GM12878 (cell line): ENCODE results near the gene PRR7. TPM values are rescaled to one million over a fixed set of nuclear protein-coding genes. Genes with fewer than 3 reads are reported as not detected.

Source experiments
- ASH2L ChIP-seq: fragments of 300-600, 200-600 bp; sonication (generic); IDR thresholded peaks from 2 replicates; pipeline ENCODE4 v1.6.1; 2017; ENCODE audit warnings: low read depth, mild to moderate bottlenecking, borderline replicate concordance
- BACH1 ChIP-seq: fragments of 450-650 bp; IDR thresholded peaks from 2 replicates; pipeline ENCODE4 v1.6.1; 2017; ENCODE audit warnings: mild to moderate bottlenecking, borderline replicate concordance
- BHLHE40 ChIP-seq, 2 experiments: fragments of 450-650 bp in 1 of 2; IDR thresholded peaks; 2 replicates each; pipeline ENCODE4 v1.6.1; 2011 to 2017; ENCODE audit warnings: low read depth in 2 of 2, borderline replicate concordance in 1 of 2, improper control_type of control experiment in 1 of 2, low read length in 1 of 2, mild to moderate bottlenecking in 1 of 2
- CBFB ChIP-seq: IDR thresholded peaks from 2 replicates; pipeline ENCODE4 v1.6.1; 2016; ENCODE audit warnings: antibody characterized with exemption, low read depth
- CREM ChIP-seq: IDR thresholded peaks from 2 replicates; pipeline ENCODE4 v1.6.1; 2014; ENCODE audit warnings: antibody characterized with exemption, low read depth
- CUX1 ChIP-seq: IDR thresholded peaks from 2 replicates; pipeline ENCODE4 v1.6.1; 2012; ENCODE audit warnings: improper control_type of control experiment, low read depth, low read length; ENCODE audit not compliant: insufficient replicate concordance
- EED ChIP-seq: sonication (generic); IDR thresholded peaks from 2 replicates; pipeline ENCODE4 v1.6.1; 2016; ENCODE audit warnings: antibody characterized with exemption, low read depth
- ELK1 ChIP-seq: IDR thresholded peaks from 2 replicates; pipeline ENCODE4 v1.6.1; 2012; ENCODE audit warnings: low read depth, low read length, improper control_type of control experiment
- EP300 ChIP-seq, 2 experiments: fragments of 150-350 bp in 1 of 2; IDR thresholded peaks; 2 replicates each; pipeline ENCODE4 v1.6.1; 2011 to 2012; ENCODE audit warnings: low read depth in 2 of 2, low read length in 2 of 2, borderline replicate concordance in 1 of 2, improper control_type of control experiment in 1 of 2, inconsistent platforms in 1 of 2; ENCODE audit not compliant: control insufficient read depth in 1 of 2
- IKZF1 ChIP-seq: fragments of 450-650 bp; conservative IDR thresholded peaks from 2 replicates; pipeline ENCODE4 v1.6.1; 2017; ENCODE audit warnings: antibody characterized with exemption, mild to moderate bottlenecking
- IRF4 ChIP-seq: IDR thresholded peaks from 2 replicates; pipeline ENCODE4 v1.6.1; 2011; ENCODE audit warnings: low read depth, low read length
- KAT2A ChIP-seq: conservative IDR thresholded peaks from 2 replicates; pipeline ENCODE4 v1.6.1; 2011; ENCODE audit warnings: low read depth, low read length; ENCODE audit not compliant: control insufficient read depth
- LARP7 ChIP-seq: fragments of 450-650 bp; IDR thresholded peaks from 2 replicates; pipeline ENCODE4 v1.6.1; 2017; ENCODE audit warnings: mild to moderate bottlenecking
- POU2F2 ChIP-seq: IDR thresholded peaks from 3 replicates; pipeline ENCODE4 v1.6.1; 2011; ENCODE audit warnings: low read depth, mild to moderate bottlenecking, low read length, borderline replicate concordance
- RAD51 ChIP-seq: fragments of 450-650 bp; IDR thresholded peaks from 2 replicates; pipeline ENCODE4 v1.6.1; 2016; ENCODE audit warnings: moderate library complexity, mild to moderate bottlenecking, inconsistent platforms
- RB1 ChIP-seq: fragments of 450-650 bp; formaldehyde crosslinking; IDR thresholded peaks from 2 replicates; pipeline ENCODE4 v1.6.1; 2017; ENCODE audit warnings: mild to moderate bottlenecking, borderline replicate concordance
- SIX5 ChIP-seq: IDR thresholded peaks from 2 replicates; pipeline ENCODE4 v1.6.1; 2011; ENCODE audit warnings: mild to moderate bottlenecking, low read depth, low read length, moderate library complexity; ENCODE audit not compliant: severe bottlenecking
- SMARCA5 ChIP-seq: fragments of 450-650 bp; IDR thresholded peaks from 2 replicates; pipeline ENCODE4 v1.6.1; 2017; ENCODE audit warnings: mild to moderate bottlenecking
- SREBF2 ChIP-seq: IDR thresholded peaks from 2 replicates; pipeline ENCODE4 v1.6.1; 2012; ENCODE audit warnings: mild to moderate bottlenecking, low read length
- SUZ12 ChIP-seq: fragments of 200-600 bp; sonication (generic); IDR thresholded peaks from one replicate; pipeline ENCODE4 v1.6.1; 2018; ENCODE audit warnings: antibody characterized with exemption, mild to moderate bottlenecking; ENCODE audit not compliant: unreplicated experiment
- ZBED1 ChIP-seq: IDR thresholded peaks from 2 replicates; pipeline ENCODE4 v1.6.1; 2016; ENCODE audit warnings: borderline replicate concordance
- ZBTB4 ChIP-seq: fragments of 450-650 bp; formaldehyde crosslinking; IDR thresholded peaks from 2 replicates; pipeline ENCODE4 v1.4.0; 2022; ENCODE audit warnings: mild to moderate bottlenecking, moderate library complexity
- polyA plus RNA-seq, 11 experiments: library from polyadenylated mRNA; depleted of rRNA in 4 of 11; unstranded in 6 of 11; stranded (reverse) in 5 of 11; fragments of >200 nt; fragmentation: Nextera tagmentation in 4 of 11; fragmentation: Illumina TruSeq in 1 of 11; extraction: Ambion mirVana in 4 of 11; extraction: Trizol in 1 of 11; gene quantifications; 1 replicate in 1 of 11; 2 replicates in 10 of 11; pipeline versions ENCODE4 v1.2.1 to v1.2.3, GENCODE V29; 2011 to 2016; ENCODE audit warnings: inconsistent platforms in 2 of 11, missing spikeins in 2 of 11, low read depth in 1 of 11
- total RNA-seq, 4 experiments: library from RNA; depleted of rRNA in 3 of 4; stranded (reverse); fragments of >200 nt in 3 of 4; fragmentation: Illumina TruSeq in 1 of 4; extraction: Trizol in 1 of 4; gene quantifications; 2 replicates each; pipeline versions ENCODE4 v1.2.1 to v1.2.3, GENCODE V29; 2013 to 2021

PRR7 gene
- total and polyA plus RNA-seq, 10 of the 15 experiments (the other 5 are each of a cell fraction or from before 2014, with no cell fraction given) = 0.09 to 18.8 (median 4.6) TPM; not detected in 2

GRCh38 chr5:177430140-177430951 lies 16.3 kb upstream of the PRR7 start (continued):
- TF ChIP-seq ELK1 (no peak), CBFB (no peak), POU2F2 (no peak), BHLHE40 (IDR thresholded peaks at IDR 0.05; ENCODE audit: borderline replicate concordance in 1 of 2, low read depth in 2 of 2, low read length in 1 of 2) (peak; percentile 32 to 62; a peak in 2 of 4 replicates), ZBED1 (no peak), KAT2A (no peak), SMARCA5 (no peak), RAD51 (no peak), IRF4 (no peak), ZBTB4 (CRISPR knock-in tag) (no peak), LARP7 (no peak), CUX1 (no peak), SREBF2 (no peak), CREM (peak; percentile 12; the same call in 1 of the 2 replicates), EP300 (IDR thresholded peaks at IDR 0.05; ENCODE audit: borderline replicate concordance in 1 of 2, control insufficient read depth in 1 of 2, low read depth in 2 of 2, low read length in 2 of 2) (no peak), SUZ12 (no peak), ASH2L (no peak), IKZF1 (peak; percentile 29; the same call in 1 of the 2 replicates), BACH1 (no peak), EED (no peak), RB1 (no peak), SIX5 (no peak)
